Duodenal mucosa (tissue), 2 donors: Measurements from ENCODE around the gene IRGC.

Experiments
- H3K27ac ChIP-seq: one replicate; pipeline ENCODE4 v1.7.0; 2013; ENCODE audit warnings: low read depth, low read length
- H3K27me3 ChIP-seq, 2 donors: one replicate each; pipeline ENCODE4 v1.7.0; 2013; ENCODE audit warnings: low read length in 2 of 2, control low read depth in 1 of 2; ENCODE audit not compliant: insufficient read depth in 2 of 2, control insufficient read depth in 1 of 2
- H3K36me3 ChIP-seq, 2 donors: one replicate each; pipeline ENCODE4 v1.7.0; 2013; ENCODE audit warnings: low read length in 2 of 2, control low read depth in 1 of 2; ENCODE audit not compliant: insufficient read depth in 2 of 2, control insufficient read depth in 1 of 2
- H3K4me1 ChIP-seq, 2 donors: one replicate each; pipeline ENCODE4 v1.7.0; 2013; ENCODE audit warnings: low read length in 2 of 2, control low read depth in 1 of 2; ENCODE audit not compliant: insufficient read depth in 2 of 2, control insufficient read depth in 1 of 2
- H3K4me3 ChIP-seq, 2 donors: one replicate each; pipeline ENCODE4 v1.7.0; 2013; ENCODE audit warnings: low read length in 2 of 2, low read depth in 1 of 2
- H3K9ac ChIP-seq, 2 donors: one replicate each; pipeline ENCODE4 v1.7.0; 2013; ENCODE audit warnings: low read length in 2 of 2, low read depth in 1 of 2
- H3K9me3 ChIP-seq, 2 donors: one replicate each; pipeline ENCODE4 v1.7.0; 2013; ENCODE audit warnings: low read length in 2 of 2, control low read depth in 1 of 2; ENCODE audit not compliant: control insufficient read depth in 1 of 2

Gene IRGC

GRCh38 chr19:43765109-43765876, 49.4 kb downstream of the IRGC start:
- H3K9me3 ChIP-seq = no peaks in the 10 kb centered on the region
- H3K4me3 ChIP-seq = no peak overlapping the region
- peaks cover 0 to 5% of the 10 kb centered on the region in 2 donors for H3K36me3 ChIP-seq
- no peak overlapping the region for H3K27ac ChIP-seq
- H3K9ac ChIP-seq = peak overlapping the region in 1 of 2 donors; percentile 12
- H3K27me3 ChIP-seq = no peaks in the 10 kb centered on the region
- peaks cover 14% of the 10 kb centered on the region in 2 donors for H3K4me1 ChIP-seq

- H3K9ac ChIP-seq = no peak overlapping the region
- H3K27ac ChIP-seq = no peak overlapping the region
- no peak overlapping the region for H3K4me3 ChIP-seq
- H3K36me3 ChIP-seq = peaks cover 0 to 5% of the 10 kb centered on the region in 2 donors
- H3K9me3 ChIP-seq = no peaks in the 10 kb centered on the region
- no peaks in the 10 kb centered on the region for H3K27me3 ChIP-seq
- H3K4me1 ChIP-seq = peaks cover 14% of the 10 kb centered on the region in 2 donors
These were observed 50.8 kb downstream of the IRGC start for GRCh38 chr19:43766755-43767043.

GRCh38 chr19:43767316-43767715, 51.4 kb downstream of the IRGC start:
- H3K27ac ChIP-seq = no peak overlapping the region
- no peak overlapping the region for H3K9ac ChIP-seq
- H3K4me3 ChIP-seq = no peak overlapping the region
- no peaks in the 10 kb centered on the region for H3K9me3 ChIP-seq
- H3K27me3 ChIP-seq = no peaks in the 10 kb centered on the region
- peaks cover 0 to 5% of the 10 kb centered on the region in 2 donors for H3K36me3 ChIP-seq
- peaks cover 14% of the 10 kb centered on the region in 2 donors for H3K4me1 ChIP-seq

GRCh38 chr19:43767818-43768217, 51.9 kb downstream of the IRGC start:
- H3K4me3 ChIP-seq = no peak overlapping the region
- H3K9me3 ChIP-seq = no peaks in the 10 kb centered on the region
- peaks cover 0 to 5% of the 10 kb centered on the region in 2 donors for H3K36me3 ChIP-seq
- peaks cover 14% of the 10 kb centered on the region in 2 donors for H3K4me1 ChIP-seq
- H3K9ac ChIP-seq = no peak overlapping the region
- no peaks in the 10 kb centered on the region for H3K27me3 ChIP-seq
- H3K27ac ChIP-seq = no peak overlapping the region

- no peak overlapping the region for H3K27ac ChIP-seq
These were observed 52.6 kb downstream of the IRGC start for GRCh38 chr19:43768273-43769050.

GRCh38 chr19:43769256-43769655, 53.4 kb downstream of the IRGC start:
- no peaks in the 10 kb centered on the region for H3K9me3 ChIP-seq
- H3K36me3 ChIP-seq = peaks cover 0 to 5% of the 10 kb centered on the region in 2 donors
- H3K4me1 ChIP-seq = peaks cover 14 to 17% of the 10 kb centered on the region in 2 donors
- no peak overlapping the region for H3K9ac ChIP-seq
- H3K4me3 ChIP-seq = no peak overlapping the region
- no peak overlapping the region for H3K27ac ChIP-seq
- no peaks in the 10 kb centered on the region for H3K27me3 ChIP-seq

More at GRCh38 chr19:43768273-43769050, 52.6 kb downstream of the IRGC start:
- H3K9me3 ChIP-seq = no peaks in the 10 kb centered on the region
- H3K36me3 ChIP-seq = peaks cover 0 to 5% of the 10 kb centered on the region in 2 donors
- H3K27me3 ChIP-seq = no peaks in the 10 kb centered on the region
- H3K4me3 ChIP-seq = no peak overlapping the region
- no peak overlapping the region for H3K9ac ChIP-seq
- peaks cover 14% of the 10 kb centered on the region in 2 donors for H3K4me1 ChIP-seq
